Psoas muscle (tissue), 8 donors: ENCODE data around the gene RDH12. TPM values are rescaled to one million over a fixed set of nuclear protein-coding genes. Genes with fewer than 3 reads are reported as not detected.

Experiments used
- ATAC-seq, 4 donors: fragments of 200-7000 bp; cut with Tn5 transposase; one replicate each; pipeline ENCODE4 v1.9.1; 2020; ENCODE audit warnings: moderate library complexity in 3 of 4, mild to moderate bottlenecking in 2 of 4
- DNase-seq, 2 donors: peaks; one replicate each; pipeline ENCODE4 v3.0.0-alpha.2; 2020
- H3K27ac ChIP-seq: fragments of 200-600 bp; one replicate; pipeline ENCODE4 v1.8.0; 2022
- H3K27me3 ChIP-seq, 3 donors: fragments of 200-600 bp in 1 of 3; one replicate each; pipeline versions ENCODE4 v1.6.1 to v1.8.0; 2013 to 2022; ENCODE audit warnings: low read length in 2 of 3, mild to moderate bottlenecking in 2 of 3, moderate library complexity in 1 of 3; ENCODE audit not compliant: insufficient read depth in 3 of 3
- H3K36me3 ChIP-seq, 2 donors: fragments of 200-600 bp in 1 of 2; one replicate each; pipeline versions ENCODE4 v1.6.1 to v1.8.0; 2013 to 2022; ENCODE audit warnings: low read depth in 1 of 2, mild to moderate bottlenecking in 1 of 2, moderate library complexity in 1 of 2; ENCODE audit not compliant: insufficient read depth in 1 of 2
- H3K4me1 ChIP-seq: fragments of 200-600 bp; one replicate; pipeline ENCODE4 v1.8.0; 2022
- H3K4me3 ChIP-seq: fragments of 200-600 bp; one replicate; pipeline ENCODE4 v1.8.0; 2022; ENCODE audit warnings: mild to moderate bottlenecking
- H3K9me3 ChIP-seq: fragments of 200-600 bp; one replicate; pipeline ENCODE4 v1.8.0; 2022
- CTCF ChIP-seq: fragments of 200-600 bp; IDR thresholded peaks from one replicate; pipeline ENCODE4 v1.8.0; 2022; ENCODE audit warnings: antibody characterized with exemption
- WGBS, 3 donors: extraction: QIAGEN DNeasy Blood & Tissue Kit; methylation state at CpG; one replicate each; pipeline versions ENCODE4 v1.1.6 to v1.1.7; 2013; 5-methylcytosine and 5-hydroxymethylcytosine counted together
- intact Hi-C, 2 donors: fragments of 100-400 bp; cut with DNase I; formaldehyde crosslinking; loops; one replicate each; pipeline versions ENCODE4 v1.11.0 to v1.14.2; 2022
- polyA plus RNA-seq, 3 donors: library from polyadenylated mRNA; stranded (reverse); fragments of 200-250 nt; gene quantifications; one replicate each; pipeline ENCODE4 v1.2.3, GENCODE V29; 2013
- total RNA-seq, 4 donors: library from RNA; stranded (reverse); fragmentation: NEBNext Ultra II Directional in 2 of 4; extraction: Animal tissue kit (Norgen Biotek cat#: 25700) in 2 of 4; gene quantifications; one replicate each; pipeline versions ENCODE4 v1.2.1 to v1.2.4, GENCODE V29; 2021 to 2023
- donor health status: healthy with polysubstance abuse.
- donor health status: DM: no; HTN: no; CAD: no; lungs with moderate emphysema.
- donor health status: Bipolar disorder and iron deficiency.
- donor health status: healthy.
- donor health status: DM: yes; HTN: yes; CAD: no.
- donor health status: DM: no; HTN: no; CAD: no.
- donor health status: DM: no; HTN: no; CAD: no.
- donor health status: DM: yes; HTN: yes; CAD: no.

Gene RDH12
- total and polyA plus RNA-seq, 7 donors = 0.03 TPM; not detected in 6

GRCh38 chr14:67765192-67765834, 63.6 kb downstream of the RDH12 start:
- H3K27ac ChIP-seq = no peak overlapping the region
- no peak overlapping the region for H3K4me3 ChIP-seq
- H3K4me1 ChIP-seq = no peaks in the 10 kb centered on the region
- DNase-seq (no peak), ATAC-seq (no peak)
- intact Hi-C loops = loop anchor here in 1 of 2 donors (5.0 kb wide), 1 partner anchor 42 kb away; no protein-coding TSS in a partner anchor
- H3K36me3 ChIP-seq = peaks cover 32 to 100% of the 10 kb centered on the region in 2 donors
- no peaks in the 10 kb centered on the region for H3K27me3 ChIP-seq
- WGBS, 3 donors = 88 to 93% (median 89%) methylated on average over 5 of the region's 5 CpGs
- H3K9me3 ChIP-seq = no peaks in the 10 kb centered on the region
- no peak for TF ChIP-seq CTCF

- H3K4me3 ChIP-seq = no peak overlapping the region
- no peak overlapping the region for H3K27ac ChIP-seq
- ATAC-seq (no peak), DNase-seq (no peak)
- no peaks in the 10 kb centered on the region for H3K4me1 ChIP-seq
- H3K9me3 ChIP-seq = no peaks in the 10 kb centered on the region
- intact Hi-C loops = loop anchor here in 1 of 2 donors (5.0 kb wide), 1 partner anchor 41 kb away; no protein-coding TSS in a partner anchor
- 63 to 73% (median 65%) methylated on average over 10 of the region's 10 CpGs for WGBS, 3 donors
- H3K27me3 ChIP-seq = no peaks in the 10 kb centered on the region
- peaks cover 25 to 100% of the 10 kb centered on the region in 2 donors for H3K36me3 ChIP-seq
- TF ChIP-seq CTCF = no peak
Measured at GRCh38 chr14:67766035-67766680, 64.5 kb downstream of the RDH12 start.

DNA sequence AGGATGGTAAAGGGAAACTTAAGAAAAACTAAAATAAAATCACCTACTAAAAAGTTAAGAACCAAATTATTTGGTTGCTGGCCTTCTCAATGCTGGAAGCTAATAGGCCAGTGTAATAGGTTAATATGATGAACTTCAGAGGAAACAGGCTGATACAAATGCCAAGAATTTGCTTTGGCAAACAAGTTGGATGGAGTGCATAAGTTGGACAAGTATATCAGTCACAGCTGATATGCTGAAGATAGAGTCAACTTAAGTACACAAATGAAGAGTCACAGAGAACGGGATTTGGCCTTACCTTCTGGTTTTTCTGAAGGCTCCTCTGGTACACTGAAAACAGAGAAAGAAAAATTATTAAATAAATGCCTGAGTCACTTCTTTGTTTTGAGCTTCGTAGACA, 66.5 kb downstream of the RDH12 start:
- Histone ChIP-seq H3K4me3 (no peak overlapping the region), H3K36me3 (peaks cover 23 to 100% of the 10 kb centered on the region in 2 donors), H3K27ac (no peak overlapping the region), H3K9me3 (no peaks in the 10 kb centered on the region), H3K27me3 (no peaks in the 10 kb centered on the region), H3K4me1 (no peaks in the 10 kb centered on the region)
- intact Hi-C loops = loop anchor here in 1 of 2 donors (5.0 kb wide), 1 partner anchor 39 kb away; no protein-coding TSS in a partner anchor
- no peak for DNase-seq
- no peak for ATAC-seq
- no peak for TF ChIP-seq CTCF
- 81 to 90% (median 87%) methylated on average over 2 of the region's 2 CpGs for WGBS, 3 donors

- no peaks in the 10 kb centered on the region for H3K9me3 ChIP-seq
- no peak for TF ChIP-seq CTCF
- H3K4me3 ChIP-seq = no peak overlapping the region
- WGBS, 3 donors = 90 to 93% (median 92%) methylated on average over 5 of the region's 5 CpGs
- no peak overlapping the region for H3K27ac ChIP-seq
- peaks cover 4% of the 10 kb centered on the region for H3K4me1 ChIP-seq
- H3K27me3 ChIP-seq = no peaks in the 10 kb centered on the region
- DNase-seq (no peak), ATAC-seq (no peak)
- peaks cover 15 to 100% of the 10 kb centered on the region in 2 donors for H3K36me3 ChIP-seq
- intact Hi-C loops = no loop called here
Measured at GRCh38 chr14:67773844-67774377, 72.2 kb downstream of the RDH12 start.
